Measurements from ENCODE around the gene METTL1. TPM values are rescaled to one million over a fixed set of nuclear protein-coding genes. Genes with fewer than 3 reads are reported as not detected.

Gene METTL1
- total RNA-seq, 2 donors from 2014 or later = 26.1 to 28.7 TPM

- no peaks in the 10 kb centered on the region for H3K4me1 Mint-ChIP-seq
- no peaks in the 10 kb centered on the region for H3K27me3 ChIP-seq (ENCODE audit: control insufficient read depth, insufficient read depth, low read length, poor library complexity, severe bottlenecking)
- peaks cover 64% of the 10 kb centered on the region for H3K36me3 ChIP-seq (ENCODE audit: control insufficient read depth, insufficient read depth, low read length)
- no peaks in the 10 kb centered on the region for H3K9me3 Mint-ChIP-seq
- DNase-seq = no peak
- peak overlapping the region; percentile 20 for H3K27ac Mint-ChIP-seq
- H3K9me3 ChIP-seq (ENCODE audit: control insufficient read depth, low read length) = no peaks in the 10 kb centered on the region
- H3K36me3 Mint-ChIP-seq (ENCODE audit: low read depth) = peaks cover 36% of the 10 kb centered on the region
- no peak overlapping the region for H3K9ac ChIP-seq (ENCODE audit: extremely low read depth, low read length, poor library complexity, severe bottlenecking)
- no peak overlapping the region for H3K4me3 ChIP-seq (ENCODE audit: low read length)
- H3K4me3 Mint-ChIP-seq = no peak overlapping the region
- no peak for TF ChIP-seq CTCF (conservative IDR thresholded peaks at IDR 0.05)
- H3K27me3 Mint-ChIP-seq (ENCODE audit: insufficient read depth) = no peaks in the 10 kb centered on the region
- H3K27ac ChIP-seq (ENCODE audit: low read depth, low read length) = no peak overlapping the region
- 94 to 100% methylated on average over 1 of the region's 1 CpG for WGBS, 2 experiments (ENCODE audit: insufficient coverage in 1 of 2, insufficient read length in 1 of 2)
- H3K4me1 ChIP-seq (ENCODE audit: control insufficient read depth, insufficient read depth, low read length) = no peaks in the 10 kb centered on the region
Measured at GRCh38 chr12:57797933-57798332, 26.0 kb upstream of the METTL1 start.

- no peak for TF ChIP-seq CTCF (conservative IDR thresholded peaks at IDR 0.05)
- no peaks in the 10 kb centered on the region for H3K27me3 ChIP-seq (ENCODE audit: control insufficient read depth, insufficient read depth, low read length, poor library complexity, severe bottlenecking)
- no peak for DNase-seq
- H3K4me1 ChIP-seq (ENCODE audit: control insufficient read depth, insufficient read depth, low read length) = no peaks in the 10 kb centered on the region
- H3K36me3 ChIP-seq (ENCODE audit: control insufficient read depth, insufficient read depth, low read length) = peaks cover 64% of the 10 kb centered on the region
- WGBS, 2 experiments (ENCODE audit: insufficient coverage in 1 of 2, insufficient read length in 1 of 2) = 100% methylated on average over 1 of the region's 1 CpG; no CpG with 5 or more reads in 1 of the 2 experiments
- H3K9me3 ChIP-seq (ENCODE audit: control insufficient read depth, low read length) = no peaks in the 10 kb centered on the region
- H3K9ac ChIP-seq (ENCODE audit: extremely low read depth, low read length, poor library complexity, severe bottlenecking) = no peak overlapping the region
- no peaks in the 10 kb centered on the region for H3K9me3 Mint-ChIP-seq
- H3K4me3 Mint-ChIP-seq = no peak overlapping the region
- no peaks in the 10 kb centered on the region for H3K4me1 Mint-ChIP-seq
- no peak overlapping the region for H3K27ac ChIP-seq (ENCODE audit: low read depth, low read length)
- peaks cover 45% of the 10 kb centered on the region for H3K36me3 Mint-ChIP-seq (ENCODE audit: low read depth)
- H3K27ac Mint-ChIP-seq = no peak overlapping the region
- no peaks in the 10 kb centered on the region for H3K27me3 Mint-ChIP-seq (ENCODE audit: insufficient read depth)
- H3K4me3 ChIP-seq (ENCODE audit: low read length) = no peak overlapping the region
Measured at GRCh38 chr12:57796996-57797395, 25.1 kb upstream of the METTL1 start.

GRCh38 chr12:57795354-57795753 is 23.4 kb upstream of the METTL1 start:
- Mint-ChIP-seq H3K4me1 (no peaks in the 10 kb centered on the region), H3K4me3 (no peak overlapping the region), H3K27me3 (ENCODE audit: insufficient read depth) (no peaks in the 10 kb centered on the region), H3K9me3 (no peaks in the 10 kb centered on the region), H3K36me3 (ENCODE audit: low read depth) (peaks cover 54% of the 10 kb centered on the region), H3K27ac (no peak overlapping the region)
- H3K27ac ChIP-seq (ENCODE audit: low read depth, low read length) = no peak overlapping the region
- WGBS, 2 experiments (ENCODE audit: insufficient coverage in 1 of 2, insufficient read length in 1 of 2) = 99 to 100% methylated on average over 2 to 6 of the region's 6 CpGs
- no peak for TF ChIP-seq CTCF (conservative IDR thresholded peaks at IDR 0.05)
- no peaks in the 10 kb centered on the region for H3K27me3 ChIP-seq (ENCODE audit: control insufficient read depth, insufficient read depth, low read length, poor library complexity, severe bottlenecking)
- DNase-seq = no peak
- H3K9ac ChIP-seq (ENCODE audit: extremely low read depth, low read length, poor library complexity, severe bottlenecking) = no peak overlapping the region
- no peaks in the 10 kb centered on the region for H3K4me1 ChIP-seq (ENCODE audit: control insufficient read depth, insufficient read depth, low read length)
- no peak overlapping the region for H3K4me3 ChIP-seq (ENCODE audit: low read length)
- H3K9me3 ChIP-seq (ENCODE audit: control insufficient read depth, low read length) = no peaks in the 10 kb centered on the region
- H3K36me3 ChIP-seq (ENCODE audit: control insufficient read depth, insufficient read depth, low read length) = peaks cover 72% of the 10 kb centered on the region
